Activated naive CD8-positive, alpha-beta T cell (primary cell): Measurements from ENCODE around the gene MOCS2.

ENCODE experiments used
- H3K27ac Mint-ChIP-seq: one replicate; pipeline ENCODE4 v1.8.0; 2021; ENCODE audit warnings: mixed read lengths
- H3K27me3 Mint-ChIP-seq: one replicate; pipeline ENCODE4 v1.8.0; 2021; ENCODE audit warnings: mixed read lengths
- H3K36me3 Mint-ChIP-seq: one replicate; pipeline ENCODE4 v1.8.0; 2021; ENCODE audit warnings: mixed read lengths
- H3K4me1 Mint-ChIP-seq: one replicate; pipeline ENCODE4 v1.8.0; 2021; ENCODE audit warnings: low read depth, mixed read lengths
- H3K4me3 Mint-ChIP-seq: one replicate; pipeline ENCODE4 v1.8.0; 2021; ENCODE audit warnings: mild to moderate bottlenecking, mixed read lengths
- H3K9me3 Mint-ChIP-seq: one replicate; pipeline ENCODE4 v1.8.0; 2021; ENCODE audit warnings: low read depth, mixed read lengths

The MOCS2 gene

GRCh38 chr5:53083927-53084326 lies 25.6 kb downstream of the MOCS2 start:
- Mint-ChIP-seq H3K27ac (no peak overlapping the region), H3K4me3 (no peak overlapping the region), H3K4me1 (peaks cover 17% of the 10 kb centered on the region), H3K27me3 (peaks cover 2% of the 10 kb centered on the region), H3K9me3 (no peaks in the 10 kb centered on the region), H3K36me3 (peaks cover 3% of the 10 kb centered on the region)

- no peak overlapping the region for H3K27ac Mint-ChIP-seq
- no peak overlapping the region for H3K4me3 Mint-ChIP-seq
- peaks cover 5% of the 10 kb centered on the region for H3K27me3 Mint-ChIP-seq
- H3K9me3 Mint-ChIP-seq, result no peaks in the 10 kb centered on the region
- peaks cover 14% of the 10 kb centered on the region for H3K4me1 Mint-ChIP-seq
- peaks cover 3% of the 10 kb centered on the region for H3K36me3 Mint-ChIP-seq
These were observed 29.3 kb downstream of the MOCS2 start for GRCh38 chr5:53080271-53080670.

GRCh38 chr5:53076014-53076583 lies 33.5 kb downstream of the MOCS2 start:
- Mint-ChIP-seq H3K27ac (no peak overlapping the region), H3K4me3 (no peak overlapping the region), H3K9me3 (no peaks in the 10 kb centered on the region), H3K4me1 (peaks cover 8% of the 10 kb centered on the region), H3K27me3 (peaks cover 9% of the 10 kb centered on the region), H3K36me3 (peaks cover 4% of the 10 kb centered on the region)

GRCh38 chr5:53073348-53073747 lies 36.2 kb downstream of the MOCS2 start:
- no peaks in the 10 kb centered on the region for H3K9me3 Mint-ChIP-seq
- peaks cover 11% of the 10 kb centered on the region for H3K4me1 Mint-ChIP-seq
- no peak overlapping the region for H3K27ac Mint-ChIP-seq
- peaks cover 9% of the 10 kb centered on the region for H3K27me3 Mint-ChIP-seq
- peaks cover 4% of the 10 kb centered on the region for H3K36me3 Mint-ChIP-seq
- H3K4me3 Mint-ChIP-seq, result no peak overlapping the region

DNA sequence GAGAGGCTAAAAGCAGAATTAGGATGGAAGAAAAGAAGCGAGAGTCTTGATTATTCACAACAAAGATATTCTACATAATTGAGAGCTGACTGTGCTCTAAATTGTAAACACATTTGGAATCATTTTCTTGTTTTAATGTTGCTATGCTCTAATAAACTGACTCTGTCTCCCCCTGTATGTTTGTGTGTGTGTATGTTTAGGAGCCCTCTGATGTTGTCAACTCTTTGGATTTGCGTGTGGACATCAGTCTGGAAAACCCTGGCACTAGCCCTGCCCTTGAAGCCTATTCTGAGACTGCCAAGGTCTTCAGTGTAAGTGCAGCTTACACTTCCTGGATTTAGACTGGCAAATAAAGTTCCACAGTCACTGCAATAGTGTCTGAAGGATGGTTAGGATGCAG lies 37.8 kb downstream of the MOCS2 start:
- Mint-ChIP-seq H3K4me1 (peaks cover 11% of the 10 kb centered on the region), H3K9me3 (no peaks in the 10 kb centered on the region), H3K36me3 (peaks cover 4% of the 10 kb centered on the region), H3K27ac (no peak overlapping the region), H3K27me3 (peaks cover 9% of the 10 kb centered on the region), H3K4me3 (no peak overlapping the region)

DNA sequence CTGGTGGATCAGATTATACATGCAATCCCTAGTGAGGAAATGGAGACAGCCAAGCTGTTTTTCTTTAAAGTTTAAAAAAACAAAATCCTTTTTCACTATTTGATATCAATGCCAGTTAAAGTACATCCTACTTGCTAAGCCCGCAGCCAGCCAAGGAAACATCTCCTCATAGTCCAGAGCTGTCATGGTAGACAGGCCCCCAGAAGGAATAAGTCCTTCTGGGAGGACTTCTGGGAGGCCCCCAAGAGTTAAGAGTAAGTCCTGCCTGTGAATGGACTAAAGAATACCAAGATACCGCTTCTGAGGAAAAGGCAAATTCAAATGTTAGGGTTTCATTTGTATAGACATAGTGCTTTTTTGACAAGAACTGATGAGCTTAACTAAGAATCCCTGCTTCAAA lies 38.3 kb downstream of the MOCS2 start:
- H3K27ac Mint-ChIP-seq, result no peak overlapping the region
- peaks cover 11% of the 10 kb centered on the region for H3K4me1 Mint-ChIP-seq
- H3K27me3 Mint-ChIP-seq, result peaks cover 9% of the 10 kb centered on the region
- H3K9me3 Mint-ChIP-seq, result no peaks in the 10 kb centered on the region
- no peak overlapping the region for H3K4me3 Mint-ChIP-seq
- peaks cover 4% of the 10 kb centered on the region for H3K36me3 Mint-ChIP-seq

DNA sequence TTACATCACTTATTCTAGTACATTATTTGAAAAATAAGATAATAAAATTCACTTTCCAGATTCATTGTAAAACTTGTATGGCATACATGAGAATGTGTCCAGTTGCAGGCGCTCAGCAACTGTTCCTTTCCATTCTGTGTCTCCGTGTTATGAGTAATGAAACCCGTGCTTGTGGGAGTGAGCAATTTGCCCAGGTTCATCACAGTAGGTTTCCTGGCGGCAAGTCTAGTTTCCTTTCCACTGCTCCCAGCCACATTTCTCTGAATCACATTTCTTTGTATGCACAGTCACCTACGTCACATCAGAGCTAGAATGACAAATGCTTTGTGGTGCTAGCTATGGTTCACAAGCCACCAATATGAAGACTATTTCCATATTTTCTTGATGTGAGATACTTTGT lies 39.9 kb downstream of the MOCS2 start:
- H3K27me3 Mint-ChIP-seq, result peaks cover 7% of the 10 kb centered on the region
- peaks cover 11% of the 10 kb centered on the region for H3K4me1 Mint-ChIP-seq
- H3K27ac Mint-ChIP-seq, result peak overlapping the region; percentile 67
- H3K36me3 Mint-ChIP-seq, result peaks cover 4% of the 10 kb centered on the region
- H3K9me3 Mint-ChIP-seq, result no peaks in the 10 kb centered on the region
- no peak overlapping the region for H3K4me3 Mint-ChIP-seq

DNA sequence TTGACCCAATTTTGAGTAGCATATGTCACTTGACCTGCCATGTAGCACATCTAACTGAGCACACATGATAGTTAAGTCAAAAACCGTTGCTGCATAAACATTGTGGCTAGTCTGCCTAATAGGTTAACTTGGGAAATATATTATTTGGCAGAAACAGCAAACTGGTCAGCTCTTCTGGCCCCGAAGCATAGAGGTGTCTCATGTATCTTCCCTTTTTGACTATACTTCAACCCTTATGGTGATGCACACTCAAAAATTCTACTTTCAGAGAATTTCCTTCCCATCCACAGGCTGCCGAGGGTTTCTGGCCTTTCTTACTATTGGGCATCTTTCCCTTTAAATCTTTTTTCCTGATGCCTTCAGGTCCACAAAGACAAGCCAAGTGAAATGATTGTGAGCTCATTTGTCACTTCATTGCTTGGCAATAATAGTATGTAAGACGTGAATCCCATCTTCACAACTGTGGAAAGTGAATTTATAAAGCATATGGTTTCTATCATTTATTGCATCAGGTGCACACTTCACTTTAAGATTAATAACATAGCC lies 41.2 kb downstream of the MOCS2 start:
- peaks cover 5% of the 10 kb centered on the region for H3K27me3 Mint-ChIP-seq
- H3K36me3 Mint-ChIP-seq, result peaks cover 2% of the 10 kb centered on the region
- H3K4me1 Mint-ChIP-seq, result peaks cover 11% of the 10 kb centered on the region
- H3K9me3 Mint-ChIP-seq, result no peaks in the 10 kb centered on the region
- no peak overlapping the region for H3K27ac Mint-ChIP-seq
- no peak overlapping the region for H3K4me3 Mint-ChIP-seq

- Mint-ChIP-seq H3K4me3 (no peak overlapping the region), H3K36me3 (no peaks in the 10 kb centered on the region), H3K9me3 (no peaks in the 10 kb centered on the region), H3K27me3 (peaks cover under 1% of the 10 kb centered on the region), H3K4me1 (peaks cover 11% of the 10 kb centered on the region), H3K27ac (no peak overlapping the region)
These were observed 41.9 kb downstream of the MOCS2 start for GRCh38 chr5:53067641-53068040.

DNA sequence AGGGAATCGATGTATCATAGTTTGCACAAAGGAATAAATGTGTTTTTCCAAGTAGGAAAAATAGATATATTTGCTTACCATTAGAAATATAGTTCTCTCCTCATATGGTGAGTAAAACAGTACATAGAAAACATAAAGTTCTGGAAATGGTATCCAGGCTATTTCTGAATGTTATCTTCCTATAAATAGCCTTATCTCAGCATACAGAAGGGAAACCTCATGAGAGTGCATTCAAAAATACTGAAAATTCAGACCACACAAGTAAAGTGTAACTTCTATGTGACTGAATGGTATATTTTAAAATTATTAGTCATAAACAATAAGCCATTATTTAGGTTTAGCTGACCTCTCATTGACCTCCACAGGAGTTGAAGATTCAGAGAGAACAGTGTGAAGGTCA lies 43.5 kb downstream of the MOCS2 start:
- Mint-ChIP-seq H3K4me3 (no peak overlapping the region), H3K36me3 (no peaks in the 10 kb centered on the region), H3K4me1 (peaks cover 11% of the 10 kb centered on the region), H3K27me3 (peaks cover 2% of the 10 kb centered on the region), H3K9me3 (no peaks in the 10 kb centered on the region), H3K27ac (no peak overlapping the region)

DNA sequence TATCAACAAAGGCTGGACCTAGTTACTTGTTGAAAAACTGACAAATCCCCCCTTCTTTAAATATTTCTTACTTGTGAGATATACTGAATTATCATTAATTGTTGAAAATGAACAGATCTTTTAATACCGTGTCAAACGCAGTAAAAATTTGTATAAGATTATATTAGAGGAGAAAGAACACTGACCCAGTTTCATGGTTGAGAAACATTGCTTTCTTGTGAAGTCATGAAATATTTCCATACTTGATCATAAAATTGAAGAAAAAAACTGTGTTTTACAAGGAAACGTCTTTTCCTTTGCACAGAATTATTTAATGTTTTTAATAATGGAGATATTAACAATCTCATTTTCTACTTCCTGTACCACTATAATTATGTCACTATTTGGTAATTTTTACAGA lies 45.8 kb downstream of the MOCS2 start:
- Mint-ChIP-seq H3K36me3 (peaks cover 2% of the 10 kb centered on the region), H3K27ac (no peak overlapping the region), H3K4me3 (no peak overlapping the region)

DNA sequence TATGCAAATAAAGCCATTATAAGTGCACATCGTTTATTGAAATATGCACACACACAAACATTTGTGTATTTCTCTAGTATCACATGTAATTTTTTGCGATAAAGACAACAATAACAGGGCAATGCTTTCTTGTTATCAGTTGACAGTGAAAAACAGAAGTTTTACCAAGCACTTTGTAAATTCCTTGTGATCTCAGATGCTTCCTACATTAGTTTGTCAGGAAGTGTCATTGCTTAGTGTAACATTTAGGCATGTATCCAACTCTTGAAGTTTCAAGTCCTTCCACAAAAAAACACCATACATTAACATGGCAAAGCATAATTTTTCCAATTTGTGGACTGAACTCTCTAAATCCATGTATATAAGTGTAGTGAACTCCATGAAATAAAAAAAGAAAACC lies 46.4 kb downstream of the MOCS2 start:
- Mint-ChIP-seq H3K4me3 (no peak overlapping the region), H3K27ac (no peak overlapping the region), H3K27me3 (peaks cover 2% of the 10 kb centered on the region), H3K9me3 (no peaks in the 10 kb centered on the region), H3K36me3 (peaks cover 2% of the 10 kb centered on the region), H3K4me1 (no peaks in the 10 kb centered on the region)

More for the DNA sequence above, 45.8 kb downstream of the MOCS2 start:
- H3K4me1 Mint-ChIP-seq, result no peaks in the 10 kb centered on the region
- no peaks in the 10 kb centered on the region for H3K9me3 Mint-ChIP-seq
- peaks cover 2% of the 10 kb centered on the region for H3K27me3 Mint-ChIP-seq

DNA sequence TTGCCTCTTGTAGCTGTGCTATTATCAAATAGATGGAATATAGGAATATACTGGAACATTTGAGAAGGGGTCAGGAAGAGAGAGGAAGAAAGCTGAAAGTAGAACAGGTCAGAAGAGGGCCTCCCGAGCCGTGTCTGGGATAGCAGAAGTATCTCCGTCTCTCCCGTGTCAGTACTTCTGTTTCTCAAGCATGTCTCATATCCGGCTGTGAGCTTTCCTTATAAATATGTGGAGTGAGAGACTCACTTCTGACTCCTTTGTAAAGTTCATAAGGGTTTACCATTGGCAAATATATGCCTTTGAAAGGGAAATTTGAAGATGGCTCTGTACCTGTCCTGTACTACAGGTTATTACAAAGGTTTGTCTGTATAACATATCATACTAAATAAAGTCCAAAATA lies 50.3 kb downstream of the MOCS2 start:
- Mint-ChIP-seq H3K4me3 (no peak overlapping the region), H3K36me3 (peaks cover 2% of the 10 kb centered on the region), H3K9me3 (no peaks in the 10 kb centered on the region), H3K27ac (no peak overlapping the region), H3K27me3 (peaks cover 3% of the 10 kb centered on the region), H3K4me1 (no peaks in the 10 kb centered on the region)

- H3K27me3 Mint-ChIP-seq, result peaks cover 1% of the 10 kb centered on the region
- H3K4me1 Mint-ChIP-seq, result no peaks in the 10 kb centered on the region
- H3K27ac Mint-ChIP-seq, result no peak overlapping the region
- no peaks in the 10 kb centered on the region for H3K9me3 Mint-ChIP-seq
- H3K4me3 Mint-ChIP-seq, result no peak overlapping the region
- peaks cover 2% of the 10 kb centered on the region for H3K36me3 Mint-ChIP-seq
These were observed 54.2 kb downstream of the MOCS2 start for GRCh38 chr5:53055365-53055764.

DNA sequence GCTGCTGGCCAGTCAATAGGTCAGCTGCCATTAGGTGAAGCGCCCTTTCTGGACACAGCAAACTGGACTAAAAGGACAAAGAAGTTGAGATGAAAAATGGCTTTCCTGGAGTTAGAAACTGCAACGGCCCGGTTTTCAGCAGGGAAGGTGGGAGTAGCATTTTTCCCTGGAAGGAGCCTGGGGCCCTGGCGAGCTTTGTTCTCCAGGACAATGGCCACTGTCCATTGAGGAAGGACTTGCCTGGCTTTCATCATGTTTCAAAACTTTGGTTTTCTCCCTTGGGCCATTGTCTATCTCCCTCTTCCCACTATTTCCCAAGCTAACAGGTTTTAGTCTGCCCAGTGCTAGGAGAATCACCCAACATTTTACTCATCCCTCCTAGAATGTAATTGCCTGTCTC lies 56.2 kb downstream of the MOCS2 start:
- no peak overlapping the region for H3K4me3 Mint-ChIP-seq
- H3K4me1 Mint-ChIP-seq, result no peaks in the 10 kb centered on the region
- H3K27me3 Mint-ChIP-seq, result peaks cover 2% of the 10 kb centered on the region
- no peak overlapping the region for H3K27ac Mint-ChIP-seq
- H3K36me3 Mint-ChIP-seq, result no peaks in the 10 kb centered on the region
- no peaks in the 10 kb centered on the region for H3K9me3 Mint-ChIP-seq

DNA sequence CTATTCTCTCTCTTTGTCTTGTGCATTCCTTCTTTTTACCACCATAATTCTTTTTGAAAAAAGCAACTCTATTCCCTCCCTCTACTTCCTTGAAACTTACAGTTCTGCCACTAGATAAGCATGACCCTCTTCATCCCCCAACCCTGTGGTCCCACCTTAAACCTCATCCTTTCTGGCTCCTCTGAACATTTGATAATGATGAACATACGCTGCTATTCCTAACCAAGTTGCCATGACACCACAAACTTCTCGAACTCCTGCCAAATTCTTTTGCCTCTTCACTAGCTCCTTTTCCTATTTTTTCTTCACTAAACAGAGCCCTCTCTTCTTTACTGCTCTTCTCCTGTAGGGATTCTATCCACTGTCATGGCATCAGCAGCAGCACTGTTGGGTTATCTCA lies 57.1 kb downstream of the MOCS2 start:
- Mint-ChIP-seq H3K27ac (no peak overlapping the region), H3K36me3 (no peaks in the 10 kb centered on the region), H3K27me3 (peaks cover 4% of the 10 kb centered on the region), H3K4me3 (no peak overlapping the region), H3K9me3 (no peaks in the 10 kb centered on the region), H3K4me1 (no peaks in the 10 kb centered on the region)
